GM20431 (cell line): ENCODE results near the gene TLR9.

ENCODE experiments used
- in situ Hi-C: fragments of 300-500 bp; cut with MseI, MboI; formaldehyde crosslinking; loops from one replicate; pipeline ENCODE4 v1.15.0; 2020; ENCODE audit warnings: low sequenced_read_pairs; ENCODE audit not compliant: unreplicated experiment

Gene TLR9

DNA sequence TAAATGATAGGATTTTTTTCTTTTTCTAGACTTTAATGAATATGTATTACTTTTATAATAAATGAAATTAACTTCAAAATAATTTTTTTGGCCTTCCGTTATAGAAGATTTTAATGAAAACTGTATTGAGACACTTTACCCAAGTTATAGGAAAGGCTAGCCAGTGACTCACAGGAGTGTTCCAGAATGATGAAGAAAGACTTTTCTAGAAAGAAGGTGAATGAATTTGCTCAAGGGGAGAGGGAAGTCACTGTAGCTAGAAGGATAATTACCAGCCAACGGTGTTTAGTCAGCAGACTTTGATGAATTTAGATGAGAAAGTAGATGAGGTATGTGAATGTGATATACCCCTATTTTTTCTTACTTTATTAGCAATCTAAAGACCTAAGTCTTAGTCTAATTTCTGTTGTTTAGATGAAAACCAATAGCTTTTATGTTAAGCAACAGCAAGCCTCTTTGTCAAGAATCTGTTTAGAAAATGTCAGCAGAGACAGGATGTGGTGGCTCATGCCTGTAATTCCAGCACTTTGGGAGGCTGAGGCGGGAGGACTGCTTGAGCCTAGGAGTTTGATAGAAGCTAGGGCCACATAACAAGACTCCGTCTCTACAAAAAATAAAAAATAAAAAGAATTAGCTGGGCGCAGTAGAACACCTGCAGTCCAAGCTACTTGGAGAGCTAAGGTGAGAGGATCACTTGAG is 24.3 kb downstream of the TLR9 start:
- in situ Hi-C loops = no loop called here

DNA sequence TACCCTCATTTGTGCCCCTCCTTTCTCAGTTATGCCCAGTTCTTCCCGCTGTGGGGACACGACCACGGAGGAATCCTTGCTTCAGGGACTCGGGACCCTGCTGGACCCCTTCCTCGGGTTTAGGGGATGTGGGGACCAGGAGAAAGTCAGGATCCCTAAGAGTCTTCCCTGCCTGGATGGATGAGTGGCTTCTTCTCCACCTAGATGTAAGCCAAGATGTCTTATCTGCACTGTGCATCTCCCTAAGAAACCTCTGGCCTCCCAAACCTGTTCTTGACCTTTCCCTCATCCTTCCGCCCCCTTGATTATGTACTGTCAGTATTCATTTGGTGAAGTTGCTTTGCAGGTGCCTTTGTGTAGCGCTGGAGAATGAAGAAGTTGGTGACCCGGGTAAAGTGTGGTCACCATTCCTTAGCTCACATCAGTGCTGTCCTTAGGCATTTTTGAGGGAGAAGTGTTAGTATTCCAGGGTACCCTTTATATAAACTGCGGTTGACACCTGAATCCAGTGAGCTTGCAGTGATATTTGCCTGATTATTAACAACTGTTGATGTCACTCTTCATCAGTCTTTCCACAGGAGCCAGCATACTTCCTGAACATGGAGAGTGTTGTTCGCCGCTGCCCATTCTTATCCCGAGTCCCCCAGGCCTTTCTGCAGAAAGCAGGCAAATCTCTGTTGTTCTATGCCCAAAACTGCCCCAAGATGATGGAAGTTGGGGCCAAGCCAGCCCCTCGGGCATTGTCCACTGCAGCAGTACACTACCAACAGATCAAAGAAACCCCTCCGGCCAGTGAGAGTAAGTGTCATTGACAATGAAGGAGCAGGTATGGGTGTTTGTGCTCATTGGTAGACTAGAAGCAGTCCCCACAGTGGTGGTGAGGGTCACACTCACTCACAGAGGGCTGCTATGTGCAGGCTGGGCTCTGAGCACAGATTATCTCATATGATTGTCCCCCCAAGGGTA is 26.5 kb downstream of the TLR9 start:
- in situ Hi-C loops = no loop called here

DNA sequence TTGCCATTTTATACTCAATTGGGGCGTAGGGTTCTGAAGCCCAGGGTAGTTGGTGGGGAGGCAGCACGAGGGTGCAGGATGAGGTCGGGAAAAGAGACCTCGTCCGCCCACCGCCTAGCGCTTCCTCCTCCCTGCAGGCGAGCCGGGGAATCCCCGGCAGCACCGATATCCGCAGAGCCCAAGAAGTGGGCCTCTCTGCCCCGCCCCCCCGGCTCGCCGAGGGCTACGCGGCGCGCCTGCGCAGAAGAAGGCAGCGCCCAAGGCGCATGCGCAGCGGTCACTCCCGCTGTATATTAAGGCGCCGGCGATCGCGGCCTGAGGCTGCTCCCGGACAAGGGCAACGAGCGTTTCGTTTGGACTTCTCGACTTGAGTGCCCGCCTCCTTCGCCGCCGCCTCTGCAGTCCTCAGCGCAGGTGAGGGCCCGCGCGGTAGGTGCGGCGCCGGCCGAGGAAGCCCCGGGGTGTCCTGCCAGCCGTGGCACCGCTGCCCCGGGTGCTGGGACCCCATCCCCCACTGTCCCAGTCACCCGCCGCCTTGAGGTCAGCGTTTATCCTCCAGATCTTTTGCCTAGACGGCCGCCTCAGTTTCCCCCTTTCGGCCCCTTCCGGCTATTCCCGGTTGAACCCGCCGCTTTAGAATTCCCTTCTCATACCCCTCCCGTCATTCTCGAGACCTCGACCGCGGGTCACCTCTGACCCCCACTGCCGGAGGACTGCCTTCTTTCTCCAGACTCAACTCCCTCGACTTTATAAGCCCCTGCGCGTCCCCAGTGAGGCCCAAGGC is 27.4 kb downstream of the TLR9 start, which contains the start of gene ALAS1:
Gene ALAS1 (plus strand): TSS at position 319 of the 784 bp plus-strand sequence. CDS start 1,082 bp downstream, outside the sequence.
- in situ Hi-C loops = no loop called here

DNA sequence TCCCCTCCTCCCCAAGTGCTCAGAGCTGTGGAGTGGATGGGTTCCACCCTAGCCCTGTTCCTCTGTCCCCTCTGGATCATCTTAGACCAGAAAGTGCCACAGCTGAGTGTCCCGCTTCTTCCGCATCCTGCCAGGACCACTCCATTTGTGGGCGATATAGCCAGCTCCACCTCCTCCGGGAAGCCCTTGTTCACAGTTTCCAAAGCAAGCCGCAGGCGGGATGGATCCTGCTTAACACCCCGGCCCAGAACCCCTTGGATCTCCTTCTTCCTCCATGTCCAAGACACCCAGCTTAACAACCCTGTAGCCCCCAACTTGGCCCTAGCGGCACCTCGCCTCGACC is 28.0 kb downstream of the TLR9 start:
- in situ Hi-C loops = no loop called here

DNA sequence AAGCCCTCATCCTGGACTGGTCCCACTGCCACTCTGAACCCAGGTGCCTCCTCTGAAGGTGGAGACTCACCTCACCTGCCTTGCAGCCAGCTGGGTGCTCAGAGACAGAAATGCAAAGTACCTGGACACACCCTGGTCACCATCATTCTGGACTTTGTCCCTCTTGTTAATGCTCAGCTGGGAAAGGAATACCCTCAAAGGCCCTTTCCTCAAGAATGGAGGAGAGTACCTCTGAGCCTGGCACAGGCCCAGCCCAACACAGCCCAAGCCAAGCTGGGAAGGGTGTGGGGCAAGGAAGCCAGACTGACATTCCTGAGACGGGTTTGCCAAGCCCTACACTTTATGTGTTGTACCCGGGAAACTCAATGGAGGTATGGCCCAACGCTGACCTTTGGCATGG is 28.5 kb downstream of the TLR9 start:
- in situ Hi-C loops = no loop called here

DNA sequence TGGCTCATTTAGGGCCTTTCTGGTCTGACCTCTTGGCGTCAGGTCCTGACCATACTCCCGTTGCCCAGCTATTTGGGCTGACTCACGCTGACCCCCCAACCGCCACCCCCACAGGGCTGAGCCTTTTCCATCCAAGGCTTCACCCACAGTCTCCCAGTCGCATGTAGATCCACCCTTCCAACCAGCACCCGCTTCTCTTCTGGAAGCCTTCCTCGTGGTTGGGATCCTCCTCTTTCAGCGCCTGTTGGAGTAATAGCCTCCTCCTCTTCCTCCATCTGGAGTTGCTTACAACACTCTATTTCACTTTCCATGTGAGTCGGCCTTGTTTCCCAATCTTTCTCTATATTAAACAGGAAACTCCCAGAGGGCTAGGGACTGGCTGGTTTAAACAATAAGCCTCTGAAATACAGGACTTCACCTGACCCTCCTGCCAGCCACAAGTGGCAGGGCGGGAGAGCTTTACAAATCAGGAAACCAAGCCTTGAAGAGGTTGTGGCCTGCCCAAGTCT is 29.6 kb downstream of the TLR9 start:
- in situ Hi-C loops = no loop called here

DNA sequence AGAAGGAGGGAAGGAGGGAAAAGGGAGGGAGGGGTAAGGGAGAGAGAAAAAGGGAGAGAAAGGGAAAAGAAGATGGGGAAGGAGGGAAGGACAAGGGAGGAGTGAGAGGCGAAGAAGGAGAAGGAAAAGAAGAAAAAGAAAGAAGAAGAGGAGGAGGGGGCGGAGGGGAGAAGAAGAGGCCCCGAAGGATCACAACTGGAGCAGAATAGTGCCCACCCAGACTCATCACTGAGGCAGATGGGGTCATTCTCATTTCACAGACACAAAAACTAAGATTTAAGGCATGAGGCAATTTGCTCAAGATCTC is 30.2 kb downstream of the TLR9 start:
- in situ Hi-C loops = no loop called here

DNA sequence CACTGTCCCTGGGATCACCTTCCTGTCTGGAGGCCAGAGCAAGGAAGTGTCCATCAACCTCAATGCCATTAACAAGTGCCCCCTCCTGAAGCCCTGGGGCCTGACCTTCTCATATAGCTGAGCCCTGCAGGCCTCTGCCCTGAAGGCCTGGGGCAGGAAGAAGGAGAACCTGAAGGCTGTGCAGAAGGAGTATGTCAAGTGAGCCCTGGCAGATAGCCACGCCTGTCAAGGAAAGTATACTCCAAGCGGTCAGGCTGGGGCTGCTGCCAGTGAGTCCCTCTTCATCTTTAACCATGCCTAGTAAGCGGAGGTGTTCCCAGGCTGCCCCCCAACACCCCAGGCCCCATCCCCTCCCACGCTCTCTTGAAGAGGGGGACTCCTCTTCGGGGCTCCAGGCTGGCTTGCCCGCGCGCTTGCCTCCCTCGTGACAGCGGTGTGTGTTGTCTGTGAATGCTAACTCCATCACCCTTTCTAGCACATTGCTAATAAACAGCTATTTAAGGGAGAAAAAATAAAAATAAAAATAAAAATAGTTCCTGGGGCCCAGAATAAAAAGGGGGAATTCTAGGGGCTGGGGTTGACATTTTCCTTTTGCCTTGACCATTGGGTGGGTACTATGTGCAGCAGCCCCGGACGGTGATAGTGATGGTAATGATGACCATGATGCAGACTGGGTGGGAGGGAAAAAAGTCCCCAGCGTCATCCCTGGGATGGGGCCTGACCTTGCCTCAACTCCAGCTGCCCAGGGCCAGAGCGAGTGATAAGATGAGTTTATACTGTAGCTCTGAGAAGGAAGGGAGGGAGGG is 30.8 kb downstream of the TLR9 start:
- in situ Hi-C loops = no loop called here

DNA sequence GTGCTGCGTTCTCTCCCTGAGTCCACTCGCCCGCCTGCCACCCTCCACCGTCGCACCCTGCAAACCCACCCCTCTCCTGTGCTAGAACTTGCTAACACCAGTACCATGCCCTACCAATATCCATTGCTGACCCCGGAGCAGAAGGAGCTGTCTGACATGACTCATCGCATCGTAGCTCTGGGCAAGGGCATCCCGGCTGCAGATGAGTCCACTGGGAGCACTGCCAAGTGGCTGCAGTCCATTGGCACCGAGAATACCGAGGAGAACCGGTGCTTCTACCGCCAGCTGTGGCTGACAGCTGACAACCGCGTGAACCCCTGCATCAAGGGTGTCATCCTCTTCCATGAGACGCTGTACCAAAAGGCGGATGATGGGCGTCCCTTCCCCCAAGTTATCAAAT is 32.4 kb downstream of the TLR9 start:
- in situ Hi-C loops = no loop called here

DNA sequence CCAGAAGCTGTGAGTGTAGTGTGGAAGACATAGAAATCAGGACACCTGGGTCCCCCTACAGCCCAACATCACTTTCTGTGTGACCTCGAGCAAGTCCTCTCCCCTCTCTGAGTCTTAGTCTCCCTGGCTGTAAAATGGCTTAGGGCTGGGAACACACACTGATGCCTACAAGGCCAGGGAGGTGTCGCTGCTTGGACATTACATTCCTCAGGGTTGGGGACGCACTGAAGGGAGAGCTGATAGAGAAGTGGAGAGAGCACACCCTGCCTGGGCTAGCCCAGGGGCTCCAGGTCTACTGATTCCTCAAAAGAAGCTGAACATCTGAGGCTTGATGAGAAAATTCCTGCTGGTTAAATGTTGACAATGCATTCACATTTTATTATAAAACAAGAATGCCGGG is 33.8 kb downstream of the TLR9 start:
- in situ Hi-C loops = no loop called here

DNA sequence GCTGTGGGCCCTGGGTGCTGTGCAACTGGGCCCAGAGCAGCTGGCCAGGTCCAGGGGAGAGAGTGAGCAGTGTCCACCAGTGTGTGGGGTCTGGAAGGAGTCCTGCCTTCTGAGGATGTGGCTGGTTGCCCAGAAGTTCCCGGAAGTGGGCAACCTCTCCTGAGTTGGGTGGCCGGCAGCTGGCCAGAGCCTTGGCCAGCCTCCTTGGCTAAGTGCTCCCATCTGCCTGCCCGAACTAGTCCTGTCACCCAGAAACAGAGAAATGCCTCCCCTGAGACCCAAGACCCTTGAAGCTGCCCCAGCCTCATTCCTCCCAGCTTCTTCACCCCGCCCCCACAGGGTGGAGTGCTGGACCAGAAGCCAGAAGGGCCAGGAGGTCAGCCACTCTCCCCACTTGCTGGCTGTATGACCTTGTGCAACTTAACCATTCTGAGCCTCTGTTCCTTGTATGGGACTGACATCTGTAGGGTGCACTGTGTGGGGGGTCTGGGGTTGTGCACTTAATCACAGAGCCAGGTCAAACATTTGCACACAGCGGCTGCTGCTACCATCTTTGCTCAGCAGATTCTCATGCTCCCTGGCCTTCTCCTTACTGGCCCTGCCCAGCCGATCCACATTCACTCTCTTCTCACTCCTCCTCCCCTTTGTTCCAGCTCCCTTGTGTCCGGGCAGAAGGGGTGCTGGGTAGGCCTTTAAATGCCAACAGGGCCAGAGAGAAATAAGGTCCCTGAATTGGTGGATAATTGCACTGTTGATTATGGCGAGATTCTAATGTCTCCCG is 35.0 kb downstream of the TLR9 start:
- in situ Hi-C loops = no loop called here

DNA sequence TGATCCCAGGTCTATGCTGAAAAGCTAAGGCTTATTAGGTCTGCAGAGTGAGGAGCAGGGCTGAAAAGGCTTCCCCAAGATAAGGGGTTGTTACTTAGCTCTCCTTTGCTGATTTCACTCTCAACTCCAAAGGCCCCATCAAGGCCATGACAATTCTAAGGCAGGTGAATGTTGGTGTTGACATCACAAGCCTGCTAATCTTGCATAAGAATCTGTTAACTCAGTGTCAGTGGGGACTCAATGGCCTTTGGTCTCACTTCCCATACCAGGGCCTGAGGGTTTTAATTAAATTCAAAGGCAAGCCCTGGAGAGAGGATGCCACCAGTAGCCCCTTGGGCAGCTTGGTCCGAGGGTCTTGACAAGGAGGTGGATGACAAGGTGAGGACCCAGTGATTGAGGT is 36.9 kb downstream of the TLR9 start:
- in situ Hi-C loops = no loop called here

DNA sequence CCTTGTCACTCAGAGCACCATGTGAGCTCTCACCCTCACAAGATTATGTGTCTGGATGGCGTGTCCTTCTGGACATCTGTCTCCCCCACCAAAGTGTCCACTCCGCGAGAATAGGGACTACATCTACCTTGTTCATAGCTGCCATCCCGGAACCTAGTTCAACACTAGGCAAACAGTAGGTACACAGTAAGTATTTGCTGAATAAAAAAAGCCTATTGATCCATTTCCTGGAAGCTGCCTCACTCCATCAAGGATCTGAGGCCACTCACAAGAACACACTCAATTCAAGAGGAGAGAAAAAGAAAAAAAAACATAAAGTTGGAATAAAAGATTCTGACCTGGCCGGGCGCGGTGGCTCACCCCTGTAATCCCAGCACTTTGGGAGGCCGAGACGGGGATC is 38.7 kb downstream of the TLR9 start:
- in situ Hi-C loops = no loop called here

DNA sequence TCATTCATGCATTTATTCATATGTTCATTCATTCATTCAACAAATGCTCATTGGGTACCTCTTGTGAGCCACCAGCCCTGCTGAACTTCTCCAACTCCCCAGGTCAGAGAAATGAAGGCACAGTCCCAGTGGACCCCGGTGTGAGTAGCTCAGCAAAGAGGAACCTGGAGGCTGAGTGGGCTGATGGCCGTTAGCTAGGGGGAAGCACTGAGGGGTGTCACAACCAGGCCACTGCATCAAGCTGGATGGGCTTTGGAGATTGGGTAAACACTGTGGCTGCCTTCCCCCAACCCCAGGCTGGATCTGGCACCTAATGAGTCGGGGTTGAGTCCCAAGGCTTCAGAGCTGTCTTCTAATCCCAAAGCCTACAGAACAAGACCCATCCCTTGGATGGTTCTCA is 39.6 kb downstream of the TLR9 start:
- in situ Hi-C loops = no loop called here

DNA sequence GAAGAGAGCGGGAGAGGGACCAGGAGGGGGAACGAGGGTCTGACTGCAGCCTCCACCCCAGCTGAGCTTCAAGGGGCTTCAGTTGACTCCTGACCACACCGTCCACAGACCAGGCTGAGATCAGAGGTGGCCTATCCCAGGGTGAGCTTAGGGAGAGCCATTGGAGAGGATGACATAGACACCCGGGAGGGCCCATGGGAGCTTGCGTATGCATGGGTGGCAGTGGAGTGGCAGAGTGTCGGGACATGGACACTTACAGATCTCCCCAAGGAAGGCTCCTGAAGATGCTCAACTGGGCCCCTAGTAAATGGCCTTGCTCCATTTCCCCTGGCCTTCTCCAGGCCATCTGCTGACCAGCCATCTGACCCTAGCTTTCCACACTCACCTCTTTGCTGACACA is 40.1 kb downstream of the TLR9 start:
- in situ Hi-C loops = no loop called here

DNA sequence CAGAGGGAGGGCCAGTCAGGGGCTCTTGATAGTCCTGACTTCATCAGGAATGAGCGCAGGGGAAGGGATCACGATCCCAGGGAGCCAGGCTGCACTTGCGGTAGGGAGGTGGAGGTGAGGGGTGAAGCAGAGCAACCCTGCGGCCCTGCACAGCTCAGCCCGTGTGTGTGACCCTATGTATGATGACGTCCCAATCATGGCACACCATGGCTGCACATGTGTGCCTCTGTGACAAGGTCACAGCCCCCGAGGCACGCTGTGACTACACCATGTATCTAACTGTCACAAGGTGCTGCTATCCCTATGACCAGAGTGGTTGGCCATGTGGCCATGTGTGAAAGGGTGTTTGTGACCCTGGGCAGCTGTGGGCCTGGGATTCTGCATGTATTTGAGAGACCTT is 40.8 kb downstream of the TLR9 start:
- in situ Hi-C loops = no loop called here

DNA sequence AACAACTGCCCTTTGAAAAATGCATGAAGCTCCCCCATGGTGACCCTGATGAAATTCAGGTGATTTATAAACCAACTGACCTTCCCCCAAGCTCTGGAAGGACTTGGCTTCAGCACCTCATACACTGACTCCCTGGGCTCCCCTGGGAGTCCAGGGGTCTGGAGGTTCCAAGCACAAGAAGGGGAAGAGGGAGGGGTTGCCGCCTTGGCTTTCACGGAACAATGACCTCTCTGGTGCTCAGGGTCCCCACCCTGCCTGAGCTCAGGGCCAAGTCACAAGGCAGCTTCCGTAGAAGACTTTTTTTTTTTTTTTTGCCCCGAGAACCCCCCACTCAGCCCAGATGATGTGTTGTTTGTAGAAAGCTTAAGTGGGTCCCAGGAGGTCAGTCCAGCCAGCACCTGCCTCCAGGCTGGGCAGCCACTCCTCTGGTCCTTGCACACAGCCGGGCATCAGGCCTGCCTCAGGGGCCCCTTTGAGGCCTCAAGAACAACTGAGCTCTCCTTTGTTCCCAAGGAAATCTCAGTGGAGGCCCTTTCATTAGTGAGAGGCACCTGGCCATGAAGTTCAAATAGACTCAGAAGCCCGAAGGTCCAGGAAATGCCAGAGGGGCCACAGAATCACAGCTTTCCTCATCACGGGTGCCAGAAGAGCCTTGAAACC is 41.5 kb downstream of the TLR9 start:
- in situ Hi-C loops = no loop called here

DNA sequence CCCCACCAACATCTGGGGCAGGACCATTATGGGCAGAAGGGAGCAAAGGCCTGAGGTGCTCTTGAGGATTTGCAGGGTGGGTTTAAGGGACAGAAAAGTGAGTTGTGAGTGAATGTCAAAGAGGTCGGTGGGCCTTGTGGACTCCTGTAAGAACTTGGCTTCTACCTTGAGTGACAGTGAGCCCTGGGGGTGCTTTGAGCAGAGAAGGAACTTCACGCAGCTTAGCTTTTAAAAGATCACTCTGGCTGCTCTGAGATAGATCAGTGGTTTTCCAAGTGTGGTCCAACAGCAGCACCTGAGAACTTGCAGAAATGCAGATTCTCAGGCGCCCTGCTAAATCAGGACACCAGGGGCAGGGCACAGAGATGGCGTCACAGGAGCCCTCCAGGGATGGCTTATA is 42.8 kb downstream of the TLR9 start:
- in situ Hi-C loops = no loop called here

DNA sequence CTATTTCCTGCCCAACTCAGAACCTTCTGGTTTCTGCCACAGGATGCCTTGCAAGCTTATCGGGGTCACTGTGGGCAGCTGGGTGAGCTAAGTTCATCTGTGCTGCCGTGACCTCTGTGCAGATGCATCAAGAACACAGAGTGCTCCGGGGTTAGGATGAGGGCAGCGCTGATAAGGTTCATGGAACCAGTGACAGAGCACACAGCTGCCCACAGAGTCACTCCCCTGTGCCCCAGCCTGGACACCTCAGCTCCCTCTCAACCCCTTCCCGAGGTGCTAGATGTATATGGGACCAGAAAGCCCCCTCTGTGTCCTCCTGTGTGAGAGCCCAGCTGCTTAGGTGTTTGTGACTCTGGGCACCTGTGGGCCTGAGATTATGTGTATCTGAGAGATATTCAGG is 43.2 kb downstream of the TLR9 start:
- in situ Hi-C loops = no loop called here
